ENCODE results near the gene TNFRSF13B.
"Not testable (repeated sequence)": the region's sequence is repeated elsewhere in the genome, so short reads cannot be mapped to it uniquely, and the experiment has no call there.

The TNFRSF13B gene

GRCh38 chr17:17004997-17005614 is 33.2 kb upstream of the TNFRSF13B start:
- not testable (repeated sequence) for DNase-seq

DNA sequence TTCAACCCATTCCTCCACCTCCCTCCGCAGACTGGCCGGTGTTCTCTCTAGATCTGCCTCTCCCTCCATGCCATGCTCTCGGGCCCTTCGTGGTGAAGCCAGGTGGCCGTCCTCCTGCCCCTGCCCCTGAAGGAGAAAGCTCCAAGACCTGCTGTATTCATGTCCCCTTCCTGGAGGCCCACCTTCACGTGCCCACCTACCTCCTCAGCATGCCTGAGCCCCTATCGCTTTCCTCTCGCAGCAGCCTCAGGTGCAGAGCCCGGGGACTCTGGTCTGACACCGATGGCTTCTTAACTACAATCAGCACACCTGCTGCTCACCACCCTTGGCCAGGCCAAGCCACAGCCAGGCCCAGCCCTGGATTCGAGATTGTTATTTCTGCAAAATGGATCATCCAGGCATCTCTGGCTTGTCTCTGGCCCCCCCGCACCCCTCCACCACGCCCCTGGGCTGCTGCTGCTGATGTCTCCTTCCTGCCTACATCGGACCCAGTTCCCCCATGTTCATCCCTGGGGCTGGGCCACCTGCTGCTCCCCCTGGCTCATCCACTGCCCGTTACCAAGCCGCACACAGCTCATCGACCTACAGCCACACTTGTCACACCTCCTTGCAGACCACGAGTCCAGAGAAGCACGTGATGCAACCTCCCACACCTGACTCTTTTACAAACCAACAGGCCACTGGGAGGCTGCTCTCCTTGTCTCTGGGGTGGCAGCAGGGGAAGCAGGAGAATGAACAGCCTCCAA is 32.5 kb upstream of the TNFRSF13B start:
- DNase-seq = no peak

GRCh38 chr17:17002731-17003715 is 31.1 kb upstream of the TNFRSF13B start:
- not testable (repeated sequence) for DNase-seq

- DNase-seq = peak; percentile 27
Observed at GRCh38 chr17:17001874-17002520, 30.1 kb upstream of the TNFRSF13B start.

DNA sequence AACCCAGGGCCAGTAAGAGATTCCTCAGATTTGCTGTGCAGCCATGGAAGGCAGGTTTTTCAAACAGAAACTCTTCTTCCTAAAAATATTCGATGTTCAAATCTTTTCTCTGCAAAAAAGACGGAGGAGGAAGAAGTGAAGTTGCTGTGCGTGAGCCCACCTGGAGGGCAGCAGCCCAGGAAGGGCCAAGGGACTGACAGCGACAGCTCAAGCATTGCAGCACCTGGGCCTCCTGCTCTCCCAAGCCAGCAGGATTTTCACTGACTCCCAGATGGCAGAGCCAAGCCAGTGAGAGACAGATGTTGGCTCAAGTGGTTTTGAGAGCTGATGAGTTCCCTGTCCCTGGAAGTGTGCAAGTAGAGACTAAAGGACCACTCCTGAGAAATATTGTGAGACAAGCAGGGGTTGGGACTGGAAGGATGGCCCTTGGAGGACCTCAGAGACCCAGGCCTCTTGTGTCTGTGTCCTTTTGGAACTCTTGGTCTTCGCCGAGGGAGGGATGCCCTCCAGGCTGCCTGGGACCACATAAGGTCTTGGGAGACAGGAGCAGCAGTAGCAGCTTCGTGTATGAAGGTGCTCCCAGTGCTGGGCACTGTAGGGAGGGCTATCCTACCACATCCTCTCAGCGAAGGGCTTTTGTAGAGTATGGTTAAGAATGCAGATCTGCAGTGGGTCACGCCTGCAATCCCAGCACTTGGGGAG is 29.3 kb upstream of the TNFRSF13B start:
- no peak for DNase-seq

DNA sequence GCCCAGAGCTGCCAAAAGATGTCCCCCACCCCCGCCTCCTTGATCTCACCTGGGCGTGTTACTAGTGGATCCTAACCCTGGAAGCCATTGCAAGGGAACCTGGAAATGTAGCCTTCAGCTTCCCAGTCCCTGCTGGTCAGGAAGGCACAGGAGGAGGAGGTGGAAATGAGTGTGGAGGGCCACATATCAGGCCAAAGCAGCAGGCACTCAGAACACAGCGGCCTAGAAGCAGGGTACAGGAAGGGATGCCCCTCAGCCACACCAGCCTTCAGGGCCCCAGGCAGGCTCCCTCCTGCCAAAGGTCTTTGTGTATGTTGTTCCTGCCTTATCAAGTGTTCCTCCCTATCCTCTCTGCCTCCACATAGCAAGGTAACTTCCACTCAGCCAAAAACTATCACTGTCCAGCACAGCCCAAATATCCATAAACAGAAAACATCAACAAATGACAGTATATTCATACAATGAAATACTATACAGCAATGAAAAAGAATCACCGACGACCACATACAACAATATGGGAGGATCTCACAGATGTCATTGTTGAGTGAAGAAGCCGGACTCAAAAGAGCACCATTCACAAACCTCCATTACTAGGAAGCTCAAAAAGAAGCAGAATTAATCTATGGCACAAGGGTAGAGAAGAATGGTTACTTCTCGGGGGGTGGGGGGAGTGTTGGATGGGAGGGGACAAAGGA is 28.2 kb upstream of the TNFRSF13B start:
- DNase-seq = no peak

- no peak for DNase-seq
Observed at GRCh38 chr17:16997514-16998429, 25.9 kb upstream of the TNFRSF13B start.

GRCh38 chr17:16996726-16997125 is 24.8 kb upstream of the TNFRSF13B start:
- DNase-seq = not testable (repeated sequence)

DNA sequence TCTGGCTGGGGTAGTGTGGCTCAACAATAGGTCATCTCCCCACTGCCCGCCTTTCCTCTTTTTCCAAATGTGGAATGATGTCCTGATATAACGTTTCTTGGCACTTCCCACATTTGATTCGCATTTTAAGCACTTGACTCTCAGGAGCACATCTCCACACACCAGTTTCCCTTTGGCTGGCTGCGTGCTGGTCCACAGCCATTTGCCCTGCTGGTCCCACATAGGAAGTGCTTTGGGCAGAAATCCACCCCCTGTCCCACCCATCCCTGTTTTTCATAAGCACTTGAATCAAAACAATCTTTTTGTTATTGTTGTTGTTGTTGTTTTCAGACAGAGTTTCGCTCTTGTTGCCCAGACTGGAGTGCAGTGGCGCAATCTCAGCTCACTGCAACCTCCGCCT is 24.0 kb upstream of the TNFRSF13B start:
- DNase-seq = no peak

- DNase-seq = no peak
Observed at GRCh38 chr17:16994631-16995030, 22.7 kb upstream of the TNFRSF13B start.

DNA sequence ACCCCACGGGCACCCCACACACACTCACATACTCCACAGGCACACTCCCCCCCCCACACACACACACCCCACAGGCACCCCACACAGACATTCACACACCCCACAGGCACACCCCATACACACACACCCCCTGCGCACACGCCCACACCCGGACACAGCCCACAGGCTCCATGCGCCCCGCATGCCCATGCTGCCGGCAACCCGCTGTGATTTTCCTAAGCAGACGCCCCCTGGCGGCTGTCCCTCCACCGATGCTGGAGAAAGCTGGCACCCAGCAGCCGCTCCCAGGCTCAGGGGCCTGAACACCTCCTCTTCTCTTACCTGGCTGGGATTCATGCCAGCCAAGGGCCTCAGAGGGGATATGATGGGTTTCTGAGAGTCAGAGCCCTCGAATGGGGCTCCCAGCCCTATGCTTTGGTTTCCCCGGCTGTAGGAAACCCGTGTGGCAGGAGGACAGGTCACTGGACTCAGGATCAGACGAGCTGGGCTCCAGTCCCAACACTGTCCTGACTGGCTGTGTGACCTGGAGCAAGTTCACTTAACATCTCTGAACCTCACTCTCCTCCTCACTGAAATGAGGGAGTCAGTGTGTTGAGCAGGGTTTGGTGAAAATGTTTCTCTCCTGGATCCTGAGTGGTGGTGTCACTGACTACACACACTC is 19.6 kb upstream of the TNFRSF13B start:
- peak; percentile 43 for DNase-seq

DNA sequence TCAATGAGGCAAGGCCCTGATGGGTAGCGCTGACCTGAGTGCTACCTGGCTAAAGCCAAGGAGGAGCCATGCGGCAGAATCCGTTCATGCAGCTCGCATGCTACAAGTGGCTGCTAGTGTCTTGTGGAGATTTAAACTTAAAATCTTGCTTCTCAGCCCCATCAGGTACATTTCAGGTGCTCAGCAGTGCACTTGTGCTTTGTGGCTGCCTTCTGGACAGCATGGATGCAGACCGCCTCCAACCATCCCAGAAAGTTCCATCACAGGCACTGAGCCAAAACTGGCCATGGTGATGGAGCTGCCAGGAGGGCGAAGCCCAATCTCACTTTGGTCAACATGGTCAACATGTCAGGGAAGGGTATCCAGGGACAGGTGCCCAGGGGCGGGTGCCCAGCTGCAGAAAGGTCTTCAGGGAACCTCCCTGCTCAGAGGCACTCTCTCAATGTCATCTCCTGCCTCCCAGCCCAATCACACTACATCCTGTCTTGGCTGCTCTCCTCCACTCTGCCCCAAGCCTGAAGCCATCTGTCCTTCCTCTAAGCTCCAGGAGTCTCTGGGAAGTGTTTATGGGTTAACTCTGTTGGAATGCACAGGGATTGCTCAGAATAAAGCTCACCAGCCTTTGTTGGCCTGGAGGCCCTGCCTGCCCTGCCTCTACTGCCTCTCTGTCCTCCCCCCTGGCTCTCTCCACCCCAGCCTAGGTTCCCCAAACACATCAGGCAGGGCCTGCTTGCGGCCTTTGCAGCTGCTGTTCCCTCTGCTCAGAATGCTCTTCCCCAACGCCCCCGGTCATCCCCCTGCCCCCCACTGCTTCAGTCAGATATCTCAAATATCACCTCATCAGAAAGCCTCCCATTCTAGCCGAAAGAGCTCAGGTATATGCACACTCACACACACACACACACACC is 18.3 kb upstream of the TNFRSF13B start:
- DNase-seq = no peak

DNA sequence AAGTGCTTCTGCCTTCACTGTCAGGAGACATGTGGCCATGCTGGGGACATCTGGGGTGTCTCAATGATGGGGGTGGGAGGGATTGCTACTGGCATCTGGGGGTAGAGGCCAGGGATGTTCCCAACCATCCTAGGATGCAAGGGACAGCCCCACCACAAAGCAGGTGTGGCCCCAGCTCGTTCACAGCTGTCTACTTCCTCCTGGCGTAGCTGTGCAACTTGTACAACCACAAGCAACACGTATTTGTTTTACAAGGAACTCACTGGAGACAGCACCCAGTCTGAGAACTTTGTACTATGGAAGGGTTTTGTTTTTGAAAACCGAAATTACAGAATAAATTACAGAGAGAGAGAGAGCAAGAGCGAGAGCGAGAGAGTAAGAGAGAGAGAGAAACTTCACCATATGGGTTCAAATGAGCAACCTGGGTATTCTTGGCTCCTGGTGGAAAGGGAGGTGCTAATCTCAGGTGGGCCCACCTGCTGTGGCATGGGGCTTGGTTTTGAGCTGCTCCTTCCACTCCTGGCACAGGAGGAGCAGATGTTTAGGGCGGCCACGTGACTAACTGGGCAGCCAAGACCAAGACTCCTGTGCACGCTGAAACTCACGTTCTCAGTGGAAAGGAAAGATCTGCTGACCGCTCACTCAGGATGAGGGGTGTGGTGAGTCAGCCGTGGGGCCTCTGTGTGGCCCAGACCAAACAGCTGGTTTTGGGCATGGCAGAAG is 17.5 kb upstream of the TNFRSF13B start:
- DNase-seq = no peak

DNA sequence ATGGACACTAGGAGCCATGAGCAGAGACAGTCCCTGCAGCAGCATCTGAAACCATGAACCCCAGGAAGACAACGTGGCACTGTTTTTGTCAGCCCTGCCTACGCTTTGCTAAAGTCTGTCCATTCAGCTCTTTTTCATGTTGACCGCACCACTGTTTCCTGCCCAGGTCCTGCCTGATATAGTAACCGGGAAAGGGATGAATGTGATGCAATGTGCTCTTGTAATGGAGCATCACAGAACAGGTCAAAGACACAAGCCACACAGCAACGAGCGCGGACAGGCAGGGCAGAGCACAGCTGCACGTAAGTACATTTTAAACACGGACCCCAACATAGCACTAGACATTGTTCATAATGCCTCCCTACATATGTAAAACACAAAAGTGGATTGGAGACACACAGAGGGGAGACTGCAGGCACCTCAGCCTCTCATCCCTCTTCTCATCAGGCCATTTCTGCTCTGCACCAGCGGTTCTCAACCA is 16.9 kb upstream of the TNFRSF13B start:
- DNase-seq = no peak

DNA sequence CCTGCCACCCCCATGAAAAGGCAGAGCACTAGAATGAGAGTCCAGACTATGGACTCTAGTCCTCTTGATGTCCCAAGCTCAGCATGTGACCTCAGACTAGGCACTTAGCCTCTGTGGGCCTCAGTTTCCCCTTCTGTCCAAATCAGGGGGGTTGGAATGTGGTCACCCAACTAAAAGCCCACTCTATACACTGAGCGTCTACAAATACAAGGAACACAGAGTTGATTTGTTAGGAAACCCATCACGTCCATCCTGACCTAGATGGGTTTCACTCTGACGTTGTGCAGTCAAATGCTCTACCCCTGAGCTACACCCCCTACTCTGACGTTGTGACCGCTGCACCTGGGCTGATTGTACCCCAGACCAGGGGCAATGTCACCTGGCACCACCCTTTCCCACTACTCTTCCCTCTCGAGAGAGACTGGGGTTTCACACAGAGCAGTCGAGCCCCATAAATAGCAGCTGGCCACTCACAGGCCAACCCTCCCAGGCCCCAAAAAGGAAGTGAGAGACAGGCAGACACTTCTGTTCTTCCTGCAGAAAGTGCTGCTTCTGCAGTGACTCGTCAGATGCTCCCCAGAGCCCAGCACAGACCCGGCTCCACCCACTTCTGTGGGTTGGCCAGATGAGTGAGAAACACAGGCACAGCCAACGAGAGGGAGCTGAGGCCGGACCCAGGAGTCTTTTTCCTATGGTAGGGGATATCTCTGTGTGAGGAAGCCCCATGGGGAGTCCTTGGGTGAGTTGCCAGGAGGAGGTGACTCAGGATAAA is 16.1 kb upstream of the TNFRSF13B start:
- DNase-seq = peak; percentile 58

GRCh38 chr17:16987066-16987829 is 15.3 kb upstream of the TNFRSF13B start:
- no peak for DNase-seq
